GM12801 (cell line): ENCODE data around the gene APOBEC2.

ENCODE experiments used
- TF ChIP-seq, protein P1 (sequence below): IDR thresholded peaks from one replicate; pipeline ENCODE4 v1.5.1; 2011; ENCODE audit warnings: control low read depth; ENCODE audit not compliant: insufficient read length; ENCODE audit errors: extremely low read depth

APOBEC2 gene

GRCh38 chr6:41040101-41040939 lies 12.7 kb upstream of the APOBEC2 start:
- TF ChIP-seq, protein P1, sequence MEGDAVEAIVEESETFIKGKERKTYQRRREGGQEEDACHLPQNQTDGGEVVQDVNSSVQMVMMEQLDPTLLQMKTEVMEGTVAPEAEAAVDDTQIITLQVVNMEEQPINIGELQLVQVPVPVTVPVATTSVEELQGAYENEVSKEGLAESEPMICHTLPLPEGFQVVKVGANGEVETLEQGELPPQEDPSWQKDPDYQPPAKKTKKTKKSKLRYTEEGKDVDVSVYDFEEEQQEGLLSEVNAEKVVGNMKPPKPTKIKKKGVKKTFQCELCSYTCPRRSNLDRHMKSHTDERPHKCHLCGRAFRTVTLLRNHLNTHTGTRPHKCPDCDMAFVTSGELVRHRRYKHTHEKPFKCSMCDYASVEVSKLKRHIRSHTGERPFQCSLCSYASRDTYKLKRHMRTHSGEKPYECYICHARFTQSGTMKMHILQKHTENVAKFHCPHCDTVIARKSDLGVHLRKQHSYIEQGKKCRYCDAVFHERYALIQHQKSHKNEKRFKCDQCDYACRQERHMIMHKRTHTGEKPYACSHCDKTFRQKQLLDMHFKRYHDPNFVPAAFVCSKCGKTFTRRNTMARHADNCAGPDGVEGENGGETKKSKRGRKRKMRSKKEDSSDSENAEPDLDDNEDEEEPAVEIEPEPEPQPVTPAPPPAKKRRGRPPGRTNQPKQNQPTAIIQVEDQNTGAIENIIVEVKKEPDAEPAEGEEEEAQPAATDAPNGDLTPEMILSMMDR, result no peak

- TF ChIP-seq, protein P1, result no peak
Observed at GRCh38 chr6:41040940-41041536, 12.0 kb upstream of the APOBEC2 start.

DNA sequence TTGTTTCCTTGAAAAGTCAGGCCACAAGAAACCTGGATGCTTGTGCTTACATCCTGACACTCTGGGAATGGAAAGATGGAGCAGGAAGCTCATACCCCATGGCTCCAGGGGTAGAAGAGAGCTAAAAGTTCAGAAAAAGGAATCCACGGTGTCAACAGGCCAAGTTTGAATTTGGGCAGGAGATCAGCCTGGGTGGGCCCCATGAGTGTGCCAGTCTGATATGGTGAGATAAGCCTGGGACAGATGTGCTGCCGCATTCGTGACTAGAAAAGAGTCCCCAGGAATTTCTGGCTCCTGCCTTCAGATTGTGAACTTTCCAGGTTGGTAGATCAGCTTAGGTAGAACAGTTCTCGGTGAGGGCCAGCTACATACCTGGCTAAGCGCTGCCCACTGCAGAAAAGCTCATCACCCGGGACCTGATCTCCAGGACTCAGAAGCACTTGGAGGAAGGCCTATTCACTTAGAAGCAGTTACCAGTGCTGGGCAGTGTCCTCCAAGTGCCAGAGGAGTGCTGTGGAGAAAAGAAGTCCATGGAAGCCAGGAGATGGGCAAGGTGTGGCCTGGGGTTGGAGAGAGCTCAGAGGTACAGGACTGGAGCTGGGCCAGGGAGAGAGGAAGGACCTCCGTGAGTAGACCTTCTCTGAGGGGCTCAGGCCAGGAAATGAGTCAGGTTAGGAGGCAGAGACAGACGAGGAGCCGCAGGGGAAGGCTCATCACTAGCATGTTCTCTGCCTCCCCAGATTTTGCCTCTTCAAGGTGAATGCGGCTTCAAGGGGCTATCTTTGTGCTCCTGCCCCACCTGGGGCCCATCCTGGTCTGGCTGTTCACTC lies 10.6 kb upstream of the APOBEC2 start, which contains the start of gene TSPO2:
Gene TSPO2 (plus strand): TSS at position 242 of the 830 bp plus-strand sequence. CDS start 519 bp downstream, at position 761.
- TF ChIP-seq, protein P1, result no peak

GRCh38 chr6:41043151-41043550 lies 9.9 kb upstream of the APOBEC2 start:
- TF ChIP-seq, protein P1, result no peak

DNA sequence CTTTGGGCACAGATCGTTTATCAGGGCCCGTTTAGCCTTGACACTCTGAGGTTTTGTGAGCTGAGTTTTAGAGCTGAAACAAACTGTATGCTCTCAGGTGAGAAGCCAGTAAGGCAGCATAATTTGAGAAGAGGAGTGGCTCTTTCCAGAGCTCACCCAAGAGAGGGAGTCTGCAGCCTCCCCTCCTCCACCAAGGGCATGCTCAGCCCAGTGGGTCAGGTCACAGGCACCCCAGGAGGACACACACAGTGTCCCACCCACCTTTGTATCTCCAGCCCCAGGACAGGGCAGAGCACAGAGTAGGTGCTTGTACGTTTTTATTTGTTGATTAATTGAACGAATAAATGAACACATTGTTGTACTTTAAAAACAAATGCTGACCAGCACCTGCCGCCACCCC lies 7.3 kb upstream of the APOBEC2 start:
- TF ChIP-seq, protein P1, result no peak

DNA sequence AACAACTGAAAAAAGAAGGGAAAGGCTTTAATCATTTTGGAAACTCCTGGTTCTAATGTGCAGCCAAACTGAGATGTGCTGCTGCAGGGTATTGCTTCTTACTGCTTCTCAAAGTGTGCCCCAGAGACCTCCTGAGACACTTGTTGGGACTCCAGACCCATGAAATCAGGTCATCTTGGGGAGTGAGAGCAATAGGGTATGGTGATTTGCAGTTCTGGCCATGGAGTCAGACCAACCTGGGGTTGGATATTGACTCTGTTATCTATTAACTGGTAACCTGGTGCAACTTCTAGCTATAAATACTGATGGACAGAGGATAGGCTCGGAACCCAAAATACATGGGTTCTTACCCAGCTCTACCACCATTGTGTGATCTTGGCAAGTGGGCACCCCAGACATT lies 6.9 kb upstream of the APOBEC2 start:
- TF ChIP-seq, protein P1, result no peak

- TF ChIP-seq, protein P1, result no peak
Observed at GRCh38 chr6:41047306-41047705, 5.7 kb upstream of the APOBEC2 start.
